ENCODE measurements around the gene MYBPC2. TPM values are rescaled to one million over a fixed set of nuclear protein-coding genes. Genes with fewer than 3 reads are reported as not detected.

Gene MYBPC2
- total RNA-seq, 2 donors from 2014 or later, result not detected

GRCh38 chr19:50394017-50394416 lies 38.7 kb upstream of the MYBPC2 start:
- Histone ChIP-seq H3K27ac (no peak overlapping the region), H3K9ac (ENCODE audit: low read depth in 2 of 2, low read length in 2 of 2) (no peak overlapping the region), H3K9me3 (no peaks in the 10 kb centered on the region), H3K4me1 (no peaks in the 10 kb centered on the region), H3K36me3 (no peaks in the 10 kb centered on the region), H3K27me3 (no peaks in the 10 kb centered on the region), H3K4me3 (no peak overlapping the region)
- intact Hi-C loops (cut with DNase I), result no loop called here
- TF ChIP-seq, protein P1, sequence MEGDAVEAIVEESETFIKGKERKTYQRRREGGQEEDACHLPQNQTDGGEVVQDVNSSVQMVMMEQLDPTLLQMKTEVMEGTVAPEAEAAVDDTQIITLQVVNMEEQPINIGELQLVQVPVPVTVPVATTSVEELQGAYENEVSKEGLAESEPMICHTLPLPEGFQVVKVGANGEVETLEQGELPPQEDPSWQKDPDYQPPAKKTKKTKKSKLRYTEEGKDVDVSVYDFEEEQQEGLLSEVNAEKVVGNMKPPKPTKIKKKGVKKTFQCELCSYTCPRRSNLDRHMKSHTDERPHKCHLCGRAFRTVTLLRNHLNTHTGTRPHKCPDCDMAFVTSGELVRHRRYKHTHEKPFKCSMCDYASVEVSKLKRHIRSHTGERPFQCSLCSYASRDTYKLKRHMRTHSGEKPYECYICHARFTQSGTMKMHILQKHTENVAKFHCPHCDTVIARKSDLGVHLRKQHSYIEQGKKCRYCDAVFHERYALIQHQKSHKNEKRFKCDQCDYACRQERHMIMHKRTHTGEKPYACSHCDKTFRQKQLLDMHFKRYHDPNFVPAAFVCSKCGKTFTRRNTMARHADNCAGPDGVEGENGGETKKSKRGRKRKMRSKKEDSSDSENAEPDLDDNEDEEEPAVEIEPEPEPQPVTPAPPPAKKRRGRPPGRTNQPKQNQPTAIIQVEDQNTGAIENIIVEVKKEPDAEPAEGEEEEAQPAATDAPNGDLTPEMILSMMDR (IDR thresholded peaks at IDR 0.05), result no peak
- DNase-seq, result no peak

GRCh38 chr19:50398675-50399367 lies 33.9 kb upstream of the MYBPC2 start:
- Histone ChIP-seq H3K9ac (ENCODE audit: low read depth in 2 of 2, low read length in 2 of 2) (no peak overlapping the region), H3K36me3 (no peaks in the 10 kb centered on the region), H3K9me3 (no peaks in the 10 kb centered on the region), H3K27ac (no peak overlapping the region), H3K4me3 (no peak overlapping the region), H3K27me3 (no peaks in the 10 kb centered on the region), H3K4me1 (no peaks in the 10 kb centered on the region)
- DNase-seq, result no peak
- intact Hi-C loops (cut with DNase I), result no loop called here
- TF ChIP-seq, protein P1 (IDR thresholded peaks at IDR 0.05), result no peak

- DNase-seq, result no peak
- intact Hi-C loops (cut with DNase I), result no loop called here
- Histone ChIP-seq H3K27me3 (no peaks in the 10 kb centered on the region), H3K4me1 (no peaks in the 10 kb centered on the region), H3K9me3 (no peaks in the 10 kb centered on the region), H3K9ac (ENCODE audit: low read depth in 2 of 2, low read length in 2 of 2) (no peak overlapping the region), H3K27ac (no peak overlapping the region), H3K4me3 (no peak overlapping the region), H3K36me3 (no peaks in the 10 kb centered on the region)
- TF ChIP-seq, protein P1 (IDR thresholded peaks at IDR 0.05), result no peak
These were observed 33.3 kb upstream of the MYBPC2 start for GRCh38 chr19:50399368-50399745.

DNA sequence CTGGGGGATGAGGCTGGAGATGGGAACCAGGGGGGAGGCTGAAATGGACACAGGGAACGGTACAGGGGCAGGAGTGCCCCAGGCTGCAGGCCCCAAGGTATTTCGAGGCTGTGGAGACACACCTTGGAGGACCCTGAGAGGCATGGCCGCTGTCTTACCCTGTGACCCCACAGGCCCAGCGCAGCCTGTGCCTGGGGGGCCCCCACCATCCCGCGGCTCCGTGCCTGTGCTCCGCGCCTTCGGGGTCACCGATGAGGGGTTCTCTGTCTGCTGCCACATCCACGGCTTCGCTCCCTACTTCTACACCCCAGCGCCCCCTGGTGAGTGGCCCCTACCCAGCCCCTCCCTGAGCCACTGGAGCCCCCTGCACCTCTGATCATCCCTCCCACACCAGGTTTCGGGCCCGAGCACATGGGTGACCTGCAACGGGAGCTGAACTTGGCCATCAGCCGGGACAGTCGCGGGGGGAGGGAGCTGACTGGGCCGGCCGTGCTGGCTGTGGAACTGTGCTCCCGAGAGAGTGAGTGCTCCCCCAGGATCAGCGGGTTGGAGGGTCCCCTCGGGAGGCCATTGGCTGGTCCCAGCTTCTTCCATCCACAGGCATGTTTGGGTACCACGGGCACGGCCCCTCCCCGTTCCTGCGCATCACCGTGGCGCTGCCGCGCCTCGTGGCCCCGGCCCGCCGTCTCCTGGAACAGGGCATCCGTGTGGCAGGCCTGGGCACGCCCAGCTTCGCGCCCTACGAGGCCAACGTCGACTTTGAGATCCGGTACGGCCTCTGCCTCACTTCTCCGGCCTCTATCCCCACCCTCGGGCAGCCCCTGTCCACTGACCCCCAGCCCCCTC lies 30.9 kb upstream of the MYBPC2 start:
- no peak for DNase-seq
- TF ChIP-seq, protein P1 (IDR thresholded peaks at IDR 0.05), result no peak
- H3K4me3 ChIP-seq, result no peak overlapping the region
- intact Hi-C loops (cut with DNase I), result no loop called here
- no peaks in the 10 kb centered on the region for H3K4me1 ChIP-seq
- H3K9me3 ChIP-seq, result no peaks in the 10 kb centered on the region
- no peaks in the 10 kb centered on the region for H3K27me3 ChIP-seq
- no peak overlapping the region for H3K9ac ChIP-seq (ENCODE audit: low read depth in 2 of 2, low read length in 2 of 2)
- H3K27ac ChIP-seq, result no peak overlapping the region
- no peaks in the 10 kb centered on the region for H3K36me3 ChIP-seq

DNA sequence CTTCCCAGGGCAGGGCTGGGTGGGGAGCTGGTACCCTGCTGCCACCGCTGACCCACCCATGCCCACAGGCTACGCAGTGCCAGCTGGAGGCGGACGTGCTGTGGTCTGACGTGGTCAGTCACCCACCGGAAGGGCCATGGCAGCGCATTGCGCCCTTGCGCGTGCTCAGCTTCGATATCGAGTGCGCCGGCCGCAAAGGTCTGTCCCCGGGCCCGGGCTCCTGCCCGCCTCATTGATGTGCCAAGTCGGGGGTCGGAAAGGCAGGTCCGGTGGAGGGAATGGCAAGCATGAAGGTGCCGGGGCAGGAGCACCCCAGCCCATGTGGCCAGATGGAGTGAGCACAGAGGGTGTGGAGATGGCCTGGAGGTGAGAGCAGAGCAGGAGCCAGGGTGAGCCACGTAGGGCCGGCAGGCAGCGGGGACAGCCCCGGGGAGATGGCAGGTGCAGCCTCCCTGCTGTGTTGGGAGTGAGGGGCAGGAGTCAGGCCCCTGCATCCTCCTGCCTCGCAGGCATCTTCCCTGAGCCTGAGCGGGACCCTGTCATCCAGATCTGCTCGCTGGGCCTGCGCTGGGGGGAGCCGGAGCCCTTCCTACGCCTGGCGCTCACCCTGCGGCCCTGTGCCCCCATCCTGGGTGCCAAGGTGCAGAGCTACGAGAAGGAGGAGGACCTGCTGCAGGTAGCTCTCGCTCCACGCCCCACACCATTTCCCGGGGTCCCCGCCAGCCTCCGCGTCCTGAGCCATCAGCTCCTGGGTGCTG lies 30.0 kb upstream of the MYBPC2 start:
- H3K9me3 ChIP-seq, result no peaks in the 10 kb centered on the region
- no peaks in the 10 kb centered on the region for H3K27me3 ChIP-seq
- no peak for DNase-seq
- H3K4me1 ChIP-seq, result no peaks in the 10 kb centered on the region
- TF ChIP-seq, protein P1 (IDR thresholded peaks at IDR 0.05), result no peak
- intact Hi-C loops (cut with DNase I), result no loop called here
- H3K4me3 ChIP-seq, result no peak overlapping the region
- no peaks in the 10 kb centered on the region for H3K36me3 ChIP-seq
- H3K9ac ChIP-seq (ENCODE audit: low read depth in 2 of 2, low read length in 2 of 2), result no peak overlapping the region
- H3K27ac ChIP-seq, result no peak overlapping the region

Measured in colonic mucosa (tissue), 4 donors.